ENCODE measurements around the gene CHRND.
"Not testable (repeated sequence)": the region's sequence is repeated elsewhere in the genome, so short reads cannot be mapped to it uniquely, and the experiment has no call there.

CHRND gene

GRCh38 chr2:232543928-232544631, 18.1 kb downstream of the CHRND start:
- DNase-seq (ENCODE audit: low read depth) = no peak

GRCh38 chr2:232544674-232545073, 18.7 kb downstream of the CHRND start:
- no peak for DNase-seq (ENCODE audit: low read depth)

- no peak for DNase-seq (ENCODE audit: low read depth)
Measured at GRCh38 chr2:232545511-232546375, 19.8 kb downstream of the CHRND start.

GRCh38 chr2:232547991-232548390, 22.0 kb downstream of the CHRND start:
- no peak for DNase-seq (ENCODE audit: low read depth)

- no peak for DNase-seq (ENCODE audit: low read depth)
Measured at GRCh38 chr2:232549655-232550353, 23.8 kb downstream of the CHRND start.

GRCh38 chr2:232550354-232551249, 24.6 kb downstream of the CHRND start, which contains the start of the genes EIF4E2 and TIGD1:
Gene EIF4E2, plus strand, starts transcription at chr2:232550689. Its CDS starts 36 bp downstream, at chr2:232550725.
Gene TIGD1, minus strand, starts transcription at chr2:232550557. Its CDS starts 675 bp downstream, at chr2:232549882.
- peak; percentile 80 for DNase-seq (ENCODE audit: low read depth)

GRCh38 chr2:232551250-232551638, 25.3 kb downstream of the CHRND start:
- no peak for DNase-seq (ENCODE audit: low read depth)

- DNase-seq (ENCODE audit: low read depth) = no peak
Measured at GRCh38 chr2:232551776-232552175, 25.8 kb downstream of the CHRND start.

- DNase-seq (ENCODE audit: low read depth) = no peak
Measured at GRCh38 chr2:232556426-232556825, 30.5 kb downstream of the CHRND start.

GRCh38 chr2:232562515-232563151, 36.7 kb downstream of the CHRND start:
- no peak for DNase-seq (ENCODE audit: low read depth)

- DNase-seq (ENCODE audit: low read depth) = no peak
Measured at GRCh38 chr2:232563580-232563979, 37.6 kb downstream of the CHRND start.

- DNase-seq (ENCODE audit: low read depth) = no peak
Measured at GRCh38 chr2:232567721-232568120, 41.8 kb downstream of the CHRND start.

- DNase-seq (ENCODE audit: low read depth) = no peak
Measured at GRCh38 chr2:232568161-232568560, 42.2 kb downstream of the CHRND start.

GRCh38 chr2:232569541-232569940, 43.6 kb downstream of the CHRND start:
- no peak for DNase-seq (ENCODE audit: low read depth)

GRCh38 chr2:232570481-232570880, 44.5 kb downstream of the CHRND start:
- DNase-seq (ENCODE audit: low read depth) = not testable (repeated sequence)

- DNase-seq (ENCODE audit: low read depth) = no peak
Measured at GRCh38 chr2:232571026-232571474, 45.1 kb downstream of the CHRND start.

- no peak for DNase-seq (ENCODE audit: low read depth)
Measured at GRCh38 chr2:232573042-232573441, 47.1 kb downstream of the CHRND start.

- DNase-seq (ENCODE audit: low read depth) = no peak
Measured at GRCh38 chr2:232573771-232574435, 47.9 kb downstream of the CHRND start.

- no peak for DNase-seq (ENCODE audit: low read depth)
Measured at GRCh38 chr2:232574674-232575403, 48.9 kb downstream of the CHRND start.

GRCh38 chr2:232575404-232575746, 49.4 kb downstream of the CHRND start:
- DNase-seq (ENCODE audit: low read depth) = no peak
